Urinary bladder (tissue), 4 donors: ENCODE data around the gene SBF2. TPM values are rescaled to one million over a fixed set of nuclear protein-coding genes. Genes with fewer than 3 reads are reported as not detected.
"Not testable (repeated sequence)": the region's sequence is repeated elsewhere in the genome, so short reads cannot be mapped to it uniquely, and the experiment has no call there.

Experiments
- DNase-seq: peaks from one replicate; pipeline ENCODE4 v3.0.0-alpha.2; 2015; ENCODE audit errors: extremely low spot score
- H3K27ac ChIP-seq: one replicate; pipeline ENCODE4 v1.5.1; 2013; ENCODE audit warnings: low read depth, mild to moderate bottlenecking, moderate library complexity
- H3K36me3 ChIP-seq: one replicate; pipeline ENCODE4 v1.6.1; 2013; ENCODE audit warnings: mild to moderate bottlenecking, moderate library complexity; ENCODE audit not compliant: insufficient read depth
- H3K4me1 ChIP-seq: one replicate; pipeline ENCODE4 v1.6.1; 2013; ENCODE audit warnings: mild to moderate bottlenecking, moderate library complexity; ENCODE audit not compliant: insufficient read depth
- H3K4me3 ChIP-seq: one replicate; pipeline ENCODE4 v1.5.1; 2013; ENCODE audit warnings: low read depth, low read length
- WGBS: extraction: QIAGEN DNeasy Blood & Tissue Kit; methylation state at CpG from one replicate; pipeline ENCODE4 v1.1.7; 2013; 5-methylcytosine and 5-hydroxymethylcytosine counted together
- polyA plus RNA-seq: library from polyadenylated mRNA; stranded (reverse); fragments of 200-250 nt; gene quantifications from one replicate; pipeline ENCODE4 v1.2.3, GENCODE V29; 2013
- total RNA-seq: library from RNA; depleted of rRNA; stranded (reverse); fragments of >200 nt; gene quantifications from one replicate; pipeline ENCODE4 v1.2.3, GENCODE V29; 2014
- donor health status: healthy with polysubstance abuse.
- donor health status: healthy.

Gene SBF2
- total and polyA plus RNA-seq, 2 donors = 27.8 to 114 TPM

DNA sequence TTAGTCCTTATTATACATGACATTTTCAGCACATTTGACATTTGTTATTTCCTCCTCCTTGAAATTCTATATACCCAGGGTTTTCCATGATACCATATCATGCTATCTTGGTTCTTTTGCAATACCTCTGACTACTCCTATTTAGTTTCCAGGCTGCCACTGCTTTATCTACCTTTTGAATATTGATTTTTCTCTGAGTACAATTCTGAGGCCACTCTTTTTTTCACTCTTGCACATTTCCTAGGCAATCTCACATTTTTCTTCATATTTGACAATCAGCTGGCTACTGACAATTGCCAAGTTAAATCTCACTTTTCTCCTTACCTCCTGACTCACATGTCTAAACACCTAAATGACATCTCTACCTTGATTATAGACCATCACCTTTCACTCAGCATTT, 11.9 kb downstream of the SBF2 start:
- Histone ChIP-seq H3K27ac (no peak overlapping the region), H3K4me3 (no peak overlapping the region), H3K36me3 (no peaks in the 10 kb centered on the region), H3K4me1 (peaks cover 1% of the 10 kb centered on the region)
- no peak for DNase-seq

DNA sequence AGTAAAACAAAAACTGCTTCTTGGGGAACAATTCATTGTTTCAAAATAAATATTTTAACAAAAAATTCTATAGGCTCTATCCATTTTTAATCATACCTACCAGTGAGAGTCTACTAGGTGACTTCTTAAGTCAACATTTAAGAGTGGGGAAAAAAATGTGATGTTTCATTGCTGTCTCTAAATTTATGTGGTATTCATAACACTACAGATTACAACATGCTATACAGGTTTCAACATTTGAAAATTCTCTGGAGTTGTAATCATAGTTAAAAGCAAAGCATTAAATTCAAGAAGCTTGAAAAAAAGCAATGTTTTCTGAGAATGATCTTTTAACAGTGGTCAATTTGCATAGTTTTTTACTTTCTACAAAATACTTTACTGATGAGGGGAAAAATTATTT, 18.3 kb downstream of the SBF2 start:
- Histone ChIP-seq H3K4me3 (no peak overlapping the region), H3K36me3 (no peaks in the 10 kb centered on the region), H3K27ac (no peak overlapping the region), H3K4me1 (no peaks in the 10 kb centered on the region)
- no peak for DNase-seq

DNA sequence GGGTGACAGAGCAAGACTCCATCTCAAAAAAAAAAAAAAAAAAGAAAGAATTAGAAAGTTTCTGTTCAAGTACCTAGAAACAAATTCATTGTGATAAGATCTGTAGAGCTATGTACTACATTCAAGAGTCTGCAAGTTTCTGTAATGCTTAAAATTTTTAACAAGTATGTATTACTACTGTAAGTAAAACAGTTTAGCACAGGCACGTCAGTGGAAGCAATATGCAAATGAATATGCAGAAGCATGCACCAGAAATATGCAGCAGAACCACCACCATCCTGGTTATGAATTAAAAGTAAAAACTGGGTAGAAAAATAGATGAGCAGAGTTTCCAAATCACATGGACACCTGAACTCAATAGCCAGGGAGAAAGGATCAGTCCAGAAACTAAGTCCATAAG, 19.3 kb downstream of the SBF2 start:
- 61% methylated on average over 1 of the region's 1 CpG for WGBS
- no peaks in the 10 kb centered on the region for H3K36me3 ChIP-seq
- no peak for DNase-seq
- H3K4me3 ChIP-seq = no peak overlapping the region
- H3K4me1 ChIP-seq = no peaks in the 10 kb centered on the region
- no peak overlapping the region for H3K27ac ChIP-seq

DNA sequence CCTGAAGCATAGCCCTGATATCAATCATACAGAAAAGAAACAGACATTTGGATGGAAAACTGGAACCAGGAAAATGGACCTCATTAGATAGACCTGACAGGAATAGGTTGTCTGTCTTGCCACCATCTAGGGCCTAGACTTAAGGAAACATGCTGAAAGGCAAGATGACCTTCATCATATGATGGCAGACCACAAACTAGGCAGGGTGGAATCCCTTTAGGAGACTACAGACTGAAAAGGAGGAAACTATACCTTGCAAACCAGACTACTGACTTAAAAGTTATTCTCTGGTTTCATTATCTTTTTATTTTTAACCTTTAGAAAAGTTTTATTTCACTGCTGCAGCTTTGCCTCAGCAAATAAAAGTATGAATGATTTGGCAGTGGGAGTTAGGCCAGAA, 20.3 kb downstream of the SBF2 start:
- H3K4me1 ChIP-seq = no peaks in the 10 kb centered on the region
- no peak overlapping the region for H3K4me3 ChIP-seq
- H3K36me3 ChIP-seq = no peaks in the 10 kb centered on the region
- H3K27ac ChIP-seq = no peak overlapping the region
- DNase-seq = no peak

DNA sequence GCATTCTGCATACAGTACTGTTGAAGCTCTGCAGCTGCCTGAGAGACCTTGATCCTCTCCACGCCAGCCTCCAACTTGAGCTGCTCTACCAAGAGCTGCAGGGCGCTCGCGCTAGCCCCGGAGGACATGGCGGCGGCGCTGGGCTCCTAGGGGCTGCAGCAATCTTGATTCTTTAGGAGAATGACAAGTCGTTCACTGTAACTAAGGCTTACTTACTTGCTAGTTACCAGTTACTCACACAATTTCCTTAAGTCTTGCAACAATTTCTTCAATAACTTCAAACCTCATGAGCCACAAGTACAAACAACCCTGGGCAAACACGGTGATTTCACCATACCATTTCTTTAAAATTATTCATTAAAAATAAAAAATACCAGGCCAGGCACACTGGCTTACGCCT, 21.9 kb downstream of the SBF2 start:
- 96% methylated on average over 11 of the region's 11 CpGs for WGBS
- Histone ChIP-seq H3K27ac (no peak overlapping the region), H3K36me3 (no peaks in the 10 kb centered on the region), H3K4me1 (no peaks in the 10 kb centered on the region), H3K4me3 (no peak overlapping the region)
- DNase-seq = no peak

DNA sequence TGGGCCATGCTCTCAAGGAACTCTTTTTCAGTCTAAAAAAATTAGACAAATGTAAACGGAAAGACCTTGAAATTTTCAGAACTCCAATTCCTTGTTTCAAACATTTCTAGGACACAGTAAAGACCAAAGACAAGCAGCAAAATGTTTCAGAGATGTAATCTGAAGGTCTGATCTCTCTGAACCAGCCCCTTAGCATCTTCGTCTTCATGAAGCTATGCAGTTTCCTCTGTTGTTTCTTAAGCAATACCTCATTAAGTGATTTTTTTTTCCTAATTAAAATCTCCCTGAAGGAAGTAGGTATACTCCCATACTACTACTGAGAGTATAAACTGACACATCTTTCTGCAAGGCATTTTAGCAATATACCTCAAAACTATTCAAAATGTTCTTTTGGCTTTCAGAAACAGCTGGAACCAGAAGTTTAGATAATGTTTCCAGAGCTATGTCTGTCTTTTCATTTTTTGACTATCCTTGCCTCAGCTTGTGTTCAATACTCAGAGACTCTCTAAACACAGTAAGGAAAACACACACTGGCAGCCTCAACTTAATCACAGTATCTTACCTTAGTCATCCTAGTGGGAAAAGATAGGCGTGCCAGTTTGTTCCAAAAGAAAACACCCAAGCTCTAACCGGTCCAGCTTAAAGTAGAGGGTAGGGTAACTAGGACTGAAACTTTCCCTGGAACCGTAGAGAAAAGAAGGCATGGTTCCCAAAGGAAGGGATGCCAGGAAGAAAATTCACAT, 25.1 kb downstream of the SBF2 start:
- no peaks in the 10 kb centered on the region for H3K4me1 ChIP-seq
- 60% methylated on average over 5 of the region's 5 CpGs for WGBS
- no peak overlapping the region for H3K27ac ChIP-seq

DNA sequence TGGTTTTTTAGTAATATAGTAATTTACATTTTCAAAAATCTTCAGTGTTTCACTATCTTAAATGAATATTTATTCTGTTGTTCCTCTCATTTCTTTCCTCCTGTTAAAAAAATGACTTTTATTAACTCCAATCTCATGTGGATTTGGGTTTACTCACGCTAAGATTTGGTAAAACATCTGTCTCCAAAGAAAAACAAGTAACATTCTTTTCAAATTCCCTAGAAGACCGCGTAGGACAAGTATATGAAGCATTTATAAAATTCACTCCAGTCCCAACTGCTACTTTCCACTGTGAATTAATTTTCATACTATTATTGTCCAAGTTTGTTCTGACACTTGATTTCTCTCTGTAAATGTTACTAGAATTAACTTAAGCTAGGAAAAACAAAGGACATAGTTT, 26.2 kb downstream of the SBF2 start:
- WGBS = 60% methylated on average over 3 of the region's 3 CpGs
- no peak overlapping the region for H3K4me3 ChIP-seq
- no peaks in the 10 kb centered on the region for H3K36me3 ChIP-seq
- H3K27ac ChIP-seq = no peak overlapping the region
- DNase-seq = no peak
- no peaks in the 10 kb centered on the region for H3K4me1 ChIP-seq

More for the DNA sequence above, 25.1 kb downstream of the SBF2 start:
- no peaks in the 10 kb centered on the region for H3K36me3 ChIP-seq
- H3K4me3 ChIP-seq = no peak overlapping the region
- DNase-seq = no peak

DNA sequence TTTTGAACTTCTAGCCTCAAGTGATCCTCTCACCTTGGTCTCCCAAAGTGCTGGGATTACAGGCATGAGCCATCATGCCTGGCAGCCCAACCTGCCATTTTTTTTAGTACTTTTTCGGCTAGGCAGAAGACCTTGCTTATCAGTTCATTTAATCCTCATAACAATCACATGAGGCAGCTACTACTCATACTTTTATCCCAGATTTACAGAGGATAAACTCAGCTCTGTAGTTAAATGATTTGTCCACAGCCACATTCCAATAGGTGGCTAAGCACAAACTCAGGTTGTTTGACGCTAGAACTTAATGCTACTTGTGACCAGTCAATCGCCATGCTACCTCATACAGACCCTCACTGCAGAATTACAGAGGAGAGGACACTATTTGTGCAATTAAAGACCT, 28.1 kb downstream of the SBF2 start:
- DNase-seq = no peak
- no peak overlapping the region for H3K27ac ChIP-seq
- H3K36me3 ChIP-seq = no peaks in the 10 kb centered on the region
- H3K4me1 ChIP-seq = no peaks in the 10 kb centered on the region
- no peak overlapping the region for H3K4me3 ChIP-seq
- WGBS = 79% methylated on average over 3 of the region's 3 CpGs

DNA sequence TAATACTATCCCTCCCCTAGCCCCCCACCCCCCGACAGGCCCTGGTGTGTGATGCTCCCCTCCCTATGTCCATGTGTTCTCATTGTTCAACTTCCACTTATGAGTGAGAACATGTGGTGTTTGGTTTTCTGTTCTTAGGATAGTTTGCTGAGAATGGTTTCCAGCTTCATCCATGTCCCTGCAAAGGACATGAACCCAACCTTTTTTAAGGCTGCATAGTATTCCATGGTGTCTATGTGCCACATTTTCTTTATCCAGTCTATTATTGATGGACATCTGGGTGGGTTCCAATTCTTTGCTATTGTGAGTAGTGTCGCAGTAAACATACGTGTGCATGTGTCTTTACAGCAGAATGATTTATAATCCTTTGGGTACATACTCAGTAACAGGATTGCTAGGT, 29.3 kb downstream of the SBF2 start:
- H3K4me1 ChIP-seq, H3K27ac ChIP-seq, H3K36me3 ChIP-seq, H3K4me3 ChIP-seq, DNase-seq: not testable (repeated sequence)
- WGBS = 97% methylated on average over 3 of the region's 3 CpGs

DNA sequence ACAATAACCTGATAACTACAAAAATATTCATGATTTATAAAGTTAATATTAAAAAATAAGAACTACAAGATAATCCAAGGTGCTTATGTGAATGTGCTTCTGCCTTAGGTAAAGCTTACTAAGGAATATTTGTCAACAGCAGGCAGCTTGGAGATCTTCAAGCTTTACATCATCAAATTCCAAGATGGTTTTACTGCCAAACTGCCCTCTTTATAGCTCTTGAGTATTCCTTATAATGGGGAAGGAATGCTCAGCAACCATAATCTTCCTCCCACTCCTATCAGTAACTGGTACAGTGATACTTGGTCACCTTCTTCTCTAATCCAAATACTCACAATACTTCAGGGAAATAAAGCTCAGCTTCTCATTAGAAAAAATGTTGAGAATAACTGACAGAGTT, 30.1 kb downstream of the SBF2 start:
- Histone ChIP-seq H3K27ac (no peak overlapping the region), H3K4me3 (no peak overlapping the region), H3K4me1 (no peaks in the 10 kb centered on the region), H3K36me3 (no peaks in the 10 kb centered on the region)
- no peak for DNase-seq

DNA sequence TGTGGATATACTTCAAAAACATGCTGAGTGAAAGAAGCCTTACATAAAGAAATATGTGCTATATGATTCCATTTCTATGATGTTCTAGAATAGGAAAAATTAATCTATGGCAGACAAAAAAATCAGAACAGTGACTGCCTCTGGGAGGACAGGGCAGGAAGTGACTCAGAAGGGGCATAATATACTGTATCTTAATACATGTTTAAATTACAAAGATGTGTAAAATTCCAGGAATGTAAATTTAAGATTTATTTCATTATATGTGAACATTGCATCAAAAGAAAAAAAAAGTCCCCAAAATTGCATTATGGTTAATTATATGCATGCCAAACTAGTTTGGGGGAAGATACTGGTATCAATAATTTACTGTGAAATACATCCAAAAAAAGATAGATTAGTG, 32.2 kb downstream of the SBF2 start:
- no peak overlapping the region for H3K27ac ChIP-seq
- no peak overlapping the region for H3K4me3 ChIP-seq
- no peaks in the 10 kb centered on the region for H3K36me3 ChIP-seq
- no peaks in the 10 kb centered on the region for H3K4me1 ChIP-seq
- no peak for DNase-seq

DNA sequence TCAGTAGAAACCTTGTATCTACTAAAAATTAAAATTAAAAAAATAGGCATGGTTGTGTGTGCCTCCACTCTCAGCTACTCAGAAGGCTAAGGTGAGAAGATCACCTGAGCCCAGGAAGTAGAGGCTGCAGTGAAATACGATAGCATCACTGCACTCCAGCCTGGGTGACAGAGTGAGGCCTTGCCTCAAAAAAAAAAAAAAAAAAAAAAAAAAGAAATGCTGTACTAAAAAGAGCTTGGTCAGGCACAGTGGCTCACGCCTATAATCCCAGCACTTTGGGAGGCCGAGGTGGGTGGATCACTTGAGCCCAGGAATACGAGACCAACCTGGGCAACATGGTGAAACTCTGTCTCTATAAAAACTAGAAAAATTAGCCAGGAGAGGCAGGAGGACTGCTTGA, 36.5 kb downstream of the SBF2 start:
- H3K27ac ChIP-seq = no peak overlapping the region

DNA sequence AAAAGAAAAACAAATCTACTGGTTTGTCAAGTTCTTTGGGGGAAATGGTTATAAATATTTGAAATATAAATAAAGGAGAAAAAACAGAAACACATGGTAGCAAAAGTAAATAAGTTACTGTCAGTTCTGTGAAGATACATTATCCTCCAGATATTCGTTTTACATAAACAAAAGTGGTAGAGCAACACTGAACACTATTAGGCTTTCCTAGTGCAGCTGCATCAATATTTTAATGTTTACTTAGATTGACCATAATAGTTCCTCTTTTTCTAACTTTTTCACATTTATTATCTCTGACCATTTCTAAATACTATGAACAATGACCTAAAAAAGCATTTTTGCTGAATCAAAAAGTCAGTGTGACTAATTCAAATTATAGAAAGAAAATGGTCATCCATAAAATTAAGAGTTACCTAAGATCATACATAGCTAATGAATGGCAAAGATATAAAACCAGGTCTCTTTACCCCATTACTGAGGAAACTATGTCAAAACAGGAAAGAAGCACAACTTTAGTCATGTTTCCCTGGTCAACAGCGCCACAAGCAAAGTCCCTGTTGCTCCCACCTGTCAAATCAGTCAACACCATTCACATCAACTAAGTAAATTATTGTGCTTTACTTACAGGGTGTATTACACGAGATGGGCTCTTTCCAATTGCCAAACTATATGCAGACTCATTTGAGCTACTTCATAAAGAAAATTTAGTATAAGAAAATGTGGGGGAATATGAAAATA, 38.5 kb downstream of the SBF2 start:
- no peak for DNase-seq
- Histone ChIP-seq H3K27ac (no peak overlapping the region), H3K4me1 (no peaks in the 10 kb centered on the region), H3K4me3 (no peak overlapping the region), H3K36me3 (no peaks in the 10 kb centered on the region)
- 64% methylated on average over 3 of the region's 3 CpGs for WGBS

More for the DNA sequence above, 36.5 kb downstream of the SBF2 start:
- no peaks in the 10 kb centered on the region for H3K4me1 ChIP-seq
- no peak overlapping the region for H3K4me3 ChIP-seq
- no peaks in the 10 kb centered on the region for H3K36me3 ChIP-seq
- WGBS = 79% methylated on average over 4 of the region's 4 CpGs
- DNase-seq = no peak

DNA sequence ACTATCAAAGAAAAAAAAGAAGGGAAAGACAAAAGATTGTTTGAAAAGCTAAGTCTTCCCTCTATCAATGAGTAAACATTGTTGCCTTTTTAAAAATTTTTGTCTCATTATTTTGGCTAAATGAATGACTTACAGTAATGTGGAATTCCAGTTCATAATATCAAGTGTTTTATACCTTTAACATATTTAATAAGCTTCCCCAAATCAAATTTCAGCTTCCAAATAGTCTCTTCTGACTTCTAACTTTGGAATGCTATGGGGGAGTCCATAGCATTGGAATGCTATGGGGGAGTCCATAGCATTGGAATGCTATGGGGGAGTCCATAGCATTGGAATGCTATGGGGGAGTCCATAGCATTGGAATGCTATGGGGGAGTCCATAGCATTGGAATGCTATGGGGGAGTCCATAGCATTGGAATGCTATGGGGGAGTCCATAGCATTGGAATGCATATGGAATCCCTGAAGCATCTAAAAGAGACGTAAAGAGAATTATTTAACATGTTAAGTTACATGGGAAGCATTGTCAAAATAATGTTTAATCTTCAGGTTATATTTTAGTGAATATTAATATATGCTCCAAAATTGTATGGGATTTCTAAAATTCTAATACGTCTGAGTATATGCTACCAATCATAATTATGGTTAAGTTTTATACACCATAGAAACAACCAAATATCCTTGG, 44.4 kb downstream of the SBF2 start:
- H3K4me3 ChIP-seq, DNase-seq, H3K4me1 ChIP-seq, H3K27ac ChIP-seq, H3K36me3 ChIP-seq: not testable (repeated sequence)
- WGBS = 97% methylated on average over 2 of the region's 2 CpGs
